Activated naive CD4-positive, alpha-beta T cell treated with Interleukin-2 at 50 U/mL for 16 hours (primary cell): ENCODE measurements around the gene LPP.
A peak's percentile ranks its signal among the peaks of the same experiment; 100 is the strongest.
"Not testable (repeated sequence)": the region's sequence is repeated elsewhere in the genome, so short reads cannot be mapped to it uniquely, and the experiment has no call there.

Source experiments
- DNase-seq: peaks from one replicate; pipeline ENCODE4 v3.0.0-alpha.2; 2020

LPP gene, protein sequence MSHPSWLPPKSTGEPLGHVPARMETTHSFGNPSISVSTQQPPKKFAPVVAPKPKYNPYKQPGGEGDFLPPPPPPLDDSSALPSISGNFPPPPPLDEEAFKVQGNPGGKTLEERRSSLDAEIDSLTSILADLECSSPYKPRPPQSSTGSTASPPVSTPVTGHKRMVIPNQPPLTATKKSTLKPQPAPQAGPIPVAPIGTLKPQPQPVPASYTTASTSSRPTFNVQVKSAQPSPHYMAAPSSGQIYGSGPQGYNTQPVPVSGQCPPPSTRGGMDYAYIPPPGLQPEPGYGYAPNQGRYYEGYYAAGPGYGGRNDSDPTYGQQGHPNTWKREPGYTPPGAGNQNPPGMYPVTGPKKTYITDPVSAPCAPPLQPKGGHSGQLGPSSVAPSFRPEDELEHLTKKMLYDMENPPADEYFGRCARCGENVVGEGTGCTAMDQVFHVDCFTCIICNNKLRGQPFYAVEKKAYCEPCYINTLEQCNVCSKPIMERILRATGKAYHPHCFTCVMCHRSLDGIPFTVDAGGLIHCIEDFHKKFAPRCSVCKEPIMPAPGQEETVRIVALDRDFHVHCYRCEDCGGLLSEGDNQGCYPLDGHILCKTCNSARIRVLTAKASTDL

DNA sequence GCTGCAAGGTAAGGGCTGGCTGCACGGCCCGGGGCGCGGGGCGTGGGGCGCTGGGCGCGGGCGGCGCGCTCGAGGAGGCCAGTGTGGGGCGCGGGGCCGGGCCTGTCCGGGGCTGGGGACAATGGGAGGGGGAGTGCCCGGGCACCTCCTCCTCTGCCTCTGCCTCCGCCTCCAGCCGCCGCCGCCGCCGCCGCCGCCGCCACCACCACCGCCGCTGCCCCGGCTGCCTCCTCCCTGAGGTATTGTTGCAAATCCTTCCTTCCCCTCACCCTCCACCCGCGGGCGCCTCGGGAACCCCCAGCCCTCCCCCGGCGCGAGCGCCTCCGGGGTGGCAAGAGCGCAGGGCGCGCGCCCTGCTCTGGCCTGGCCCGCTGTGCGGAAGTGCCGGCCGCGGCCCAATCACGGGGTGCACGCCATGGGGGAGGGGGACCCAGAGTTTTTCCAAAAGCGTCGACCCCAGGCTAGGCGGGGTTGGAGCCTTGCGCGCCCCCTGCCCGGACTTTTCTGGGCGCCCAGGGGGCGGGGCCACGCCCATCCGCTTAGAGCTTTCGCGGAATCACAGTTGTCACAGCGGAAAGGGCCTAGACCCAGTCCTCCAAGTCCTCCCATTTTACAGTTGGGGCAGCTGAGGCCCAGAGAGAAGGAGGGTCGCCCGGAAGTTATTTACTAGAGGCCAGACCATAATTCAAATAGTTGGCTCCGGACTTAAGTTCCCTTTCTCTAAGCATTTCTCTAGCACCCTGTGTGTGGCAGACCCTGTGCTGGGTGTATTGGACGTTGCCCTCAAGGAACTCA, at the start of gene LPP:
LPP (plus strand) TSS at position 144 of the 795 bp plus-strand sequence. CDS start 251,964 bp downstream, outside the sequence.
- DNase-seq = peak; percentile 85

DNA sequence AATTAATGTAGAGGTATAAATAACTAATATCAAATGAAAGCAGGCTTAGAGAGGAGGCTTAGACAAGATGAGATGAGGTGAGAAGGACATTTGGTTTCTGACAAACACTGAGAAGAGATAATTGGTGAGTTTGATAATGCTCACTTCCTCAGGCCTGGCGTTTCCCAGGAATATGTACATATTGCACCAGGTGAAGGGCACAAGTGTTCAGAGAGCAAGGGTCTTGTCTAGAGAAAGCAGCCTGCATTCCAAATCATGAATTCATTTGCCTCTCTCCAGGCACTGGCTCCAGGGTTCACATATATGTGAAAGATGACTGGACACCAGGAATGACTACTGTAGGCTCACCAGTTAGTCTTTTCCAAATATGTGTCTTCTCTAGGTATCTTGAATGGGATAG, 48.0 kb upstream of the LPP start:
- no peak for DNase-seq

DNA sequence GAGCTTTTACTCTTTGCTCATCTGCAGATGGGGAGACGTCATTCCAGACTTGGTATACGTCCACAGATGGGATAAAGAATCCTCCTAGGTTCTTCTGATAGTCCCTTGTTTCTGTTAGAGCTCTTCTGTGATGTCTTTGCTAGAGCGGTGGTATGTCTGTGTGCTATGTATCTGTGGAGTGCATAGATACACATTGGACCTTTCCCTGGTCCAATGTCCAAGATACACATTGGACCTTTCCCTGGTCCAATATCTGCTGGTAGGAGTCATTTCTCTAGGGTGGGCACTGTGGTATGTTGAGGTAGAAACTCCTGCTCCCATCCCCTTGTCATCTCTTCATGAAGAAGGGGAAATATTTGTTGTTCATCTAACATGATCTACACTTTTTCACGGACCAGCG, 47.5 kb upstream of the LPP start:
- no peak for DNase-seq

DNA sequence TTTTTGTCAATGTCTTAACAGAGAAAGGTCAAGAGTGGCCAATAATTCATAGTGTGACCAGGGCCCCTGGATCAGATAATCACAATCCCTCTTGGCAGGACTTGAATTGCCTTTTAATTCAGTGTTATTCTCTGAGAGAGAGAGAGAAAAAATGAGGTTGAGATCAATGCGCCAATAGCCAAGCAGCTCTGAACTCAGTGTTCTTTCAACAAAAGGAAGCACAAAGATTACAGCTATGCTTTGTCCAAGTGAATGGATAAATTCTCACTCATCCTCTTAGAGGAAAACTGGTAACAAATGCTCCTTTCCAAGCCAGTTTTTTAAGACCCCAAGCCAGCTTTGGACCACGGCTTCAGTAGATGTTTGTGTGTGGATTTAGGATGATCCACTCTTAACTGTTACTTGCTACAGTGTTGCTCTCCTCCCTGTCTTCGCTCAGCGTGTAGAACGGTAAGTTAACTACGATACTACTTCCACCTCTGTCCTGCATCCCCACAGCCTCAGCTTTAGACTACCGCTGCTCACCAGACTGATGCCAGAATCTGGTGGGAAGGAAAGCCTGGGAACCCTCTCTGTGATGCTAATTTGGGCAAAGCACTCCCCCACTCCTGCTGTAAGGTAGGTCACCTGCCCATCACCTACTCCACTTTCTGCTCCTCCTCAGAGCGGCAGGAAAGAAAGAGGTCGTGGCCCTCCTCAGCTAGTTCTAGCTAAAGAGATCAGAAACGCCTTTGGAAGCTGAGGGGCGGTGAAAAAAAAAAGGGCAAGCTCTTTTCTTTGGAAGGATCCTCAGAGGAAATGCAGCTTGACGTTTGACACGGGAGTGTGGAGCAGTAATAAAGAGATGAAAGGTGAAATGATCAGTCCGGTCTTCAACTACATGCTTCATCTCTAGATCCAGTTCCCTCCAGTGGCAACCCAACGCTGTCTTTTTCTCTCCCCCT, 46.8 kb upstream of the LPP start:
- no peak for DNase-seq

DNA sequence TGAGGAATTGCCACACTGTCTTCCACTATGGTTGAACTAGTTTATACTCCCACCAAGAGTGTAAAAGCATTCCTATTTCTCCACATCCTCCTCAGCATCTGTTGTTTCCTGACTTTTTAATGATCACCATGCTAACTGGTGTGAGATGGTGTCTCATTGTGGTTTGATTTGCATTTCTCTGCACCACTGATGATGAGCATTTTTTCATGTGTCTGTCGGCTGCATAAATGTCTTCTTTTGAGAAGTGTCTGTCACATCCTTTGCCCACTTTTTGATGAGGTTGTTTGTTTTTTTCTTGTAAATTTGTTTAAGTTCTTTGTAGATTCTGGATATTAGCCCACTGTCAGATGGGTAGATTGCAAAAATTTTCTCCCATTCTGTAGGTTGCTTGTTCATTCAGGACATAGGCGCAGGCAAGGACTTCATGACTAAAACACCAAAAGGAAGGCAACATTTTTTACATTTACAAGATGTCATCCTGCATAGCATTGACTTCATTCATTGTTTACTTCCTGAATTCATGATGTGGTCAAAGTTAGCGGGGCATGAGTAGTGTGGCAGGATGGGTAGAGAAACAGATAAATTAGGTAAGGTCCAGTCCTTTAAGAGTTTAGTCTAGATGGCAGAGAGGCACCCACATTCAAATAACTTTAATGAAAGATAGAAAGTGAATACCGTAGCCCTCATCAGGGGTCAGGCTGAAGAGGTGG, 45.1 kb upstream of the LPP start:
- DNase-seq = no peak

DNA sequence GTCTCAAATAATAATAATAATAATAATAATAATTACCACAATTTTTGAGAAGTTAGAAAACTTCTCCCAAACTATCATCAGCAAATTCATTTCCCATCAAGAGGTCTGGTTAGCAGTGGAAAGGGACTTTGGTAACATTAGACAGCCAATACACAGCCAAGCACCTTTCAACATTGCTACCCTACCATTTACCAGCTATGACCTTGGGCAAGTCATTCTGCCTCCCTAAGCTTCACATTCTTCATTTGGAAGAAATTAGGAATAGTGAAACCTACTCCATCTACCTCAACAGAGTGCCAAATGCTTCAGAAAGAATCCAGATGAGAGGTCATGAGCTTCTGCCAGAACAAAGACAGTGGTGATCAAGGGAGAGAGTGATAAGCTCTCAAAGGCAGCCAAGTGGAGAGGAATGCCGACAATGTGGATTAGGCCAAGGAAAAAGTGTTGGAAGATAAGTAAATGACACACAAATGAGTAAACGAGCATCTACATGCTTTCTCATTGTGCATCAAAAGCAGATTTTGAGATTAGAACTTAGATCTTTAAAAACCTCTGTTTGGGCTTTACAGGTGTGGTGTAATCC, 42.9 kb upstream of the LPP start:
- no peak for DNase-seq

DNA sequence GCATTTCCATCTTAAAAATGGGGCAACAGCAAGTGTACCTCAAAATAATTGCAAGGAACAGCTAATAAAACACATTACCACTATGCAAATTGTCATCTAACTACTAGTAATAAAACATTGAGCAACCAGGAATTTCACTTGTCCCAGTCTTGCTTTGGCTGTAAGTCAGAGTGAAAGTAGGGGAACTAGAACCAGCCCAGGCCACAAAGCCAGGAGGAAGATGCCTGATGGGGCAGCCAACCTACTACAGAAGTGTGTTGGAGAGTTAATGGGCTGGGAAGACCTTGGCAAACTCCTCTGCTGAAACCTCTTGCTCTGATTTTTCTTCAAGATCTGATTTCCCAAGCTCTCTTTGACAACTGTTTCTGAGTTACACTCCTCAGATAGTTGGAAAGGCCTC, 40.2 kb upstream of the LPP start:
- no peak for DNase-seq

DNA sequence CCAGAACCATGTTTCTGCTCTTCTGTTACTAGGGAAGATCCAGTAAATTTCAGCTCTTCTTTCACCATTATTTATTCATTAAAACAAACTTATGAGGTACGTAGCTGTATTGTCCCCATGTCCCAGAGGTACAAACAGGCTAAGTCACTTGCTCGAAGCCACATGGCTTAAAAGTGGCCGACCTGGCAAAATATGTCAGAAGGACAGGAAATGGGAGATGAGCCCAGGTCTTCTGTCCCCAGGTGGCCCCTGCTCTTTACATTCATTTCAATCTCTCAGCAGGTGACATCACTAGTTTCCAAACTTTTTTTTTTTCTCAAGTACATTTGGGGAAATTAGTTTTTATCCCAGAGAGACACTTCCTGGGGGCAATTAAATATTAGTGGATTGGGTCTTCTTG, 34.1 kb upstream of the LPP start:
- DNase-seq = no peak

DNA sequence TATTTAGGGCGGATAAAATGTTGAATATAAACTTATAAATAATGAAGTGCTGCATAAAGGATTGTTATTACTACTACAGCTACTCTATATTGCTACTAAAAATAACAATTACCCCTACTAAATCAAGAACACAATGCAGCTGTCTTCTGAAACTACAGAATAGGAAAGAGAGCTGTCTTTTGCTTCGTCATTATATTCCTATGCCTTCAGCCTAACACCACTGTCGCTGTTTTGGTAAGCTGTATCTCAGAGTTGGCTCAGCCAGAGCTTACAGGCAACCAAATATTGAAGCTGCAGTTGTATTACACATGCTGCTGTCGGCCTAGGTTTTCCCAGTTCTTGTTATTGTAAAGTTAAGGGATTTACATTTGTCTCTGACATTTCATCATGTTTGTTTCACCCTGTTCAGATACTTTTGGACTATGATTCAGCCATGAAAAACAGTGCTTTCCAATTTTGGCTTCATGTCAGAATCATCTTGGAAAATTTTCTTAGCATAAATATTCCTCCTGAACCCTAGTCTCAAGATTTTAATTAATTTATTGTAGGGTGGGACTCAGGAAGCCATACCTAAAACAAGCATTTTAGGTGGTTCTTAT, 31.3 kb upstream of the LPP start:
- no peak for DNase-seq

DNA sequence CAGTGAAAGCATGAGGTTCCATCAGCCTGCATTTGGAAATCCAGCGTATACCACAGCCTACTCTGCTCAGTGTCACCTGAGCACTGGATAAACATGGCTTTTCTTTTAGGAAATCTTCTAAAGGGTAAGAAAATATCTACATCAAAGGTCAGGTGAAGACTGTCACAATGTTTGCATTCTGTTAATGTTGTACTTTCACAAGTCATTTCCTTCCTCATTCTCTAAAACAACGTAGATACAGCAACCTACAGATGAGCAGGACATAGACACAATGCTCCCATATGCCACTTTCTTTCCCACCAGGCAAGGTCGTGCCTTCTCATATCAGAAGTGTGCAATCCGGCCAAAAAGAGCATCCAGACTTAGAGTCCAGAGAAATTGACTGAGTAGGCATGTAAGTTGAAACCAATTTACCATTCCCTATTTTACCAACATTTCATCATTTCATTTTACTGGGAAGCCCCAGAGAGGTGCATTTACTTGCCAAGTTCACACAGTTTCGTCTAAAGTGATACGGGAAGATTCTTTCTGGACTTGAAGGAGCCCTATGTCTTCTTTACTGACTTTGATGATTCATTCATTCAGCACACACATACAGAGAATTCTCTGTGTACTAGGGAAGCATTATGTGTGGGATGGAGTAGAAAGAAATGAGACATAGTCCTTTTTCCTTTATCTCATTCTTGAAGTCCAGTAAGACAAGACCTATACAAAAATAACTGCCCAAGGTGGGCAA, 30.6 kb upstream of the LPP start:
- no peak for DNase-seq

DNA sequence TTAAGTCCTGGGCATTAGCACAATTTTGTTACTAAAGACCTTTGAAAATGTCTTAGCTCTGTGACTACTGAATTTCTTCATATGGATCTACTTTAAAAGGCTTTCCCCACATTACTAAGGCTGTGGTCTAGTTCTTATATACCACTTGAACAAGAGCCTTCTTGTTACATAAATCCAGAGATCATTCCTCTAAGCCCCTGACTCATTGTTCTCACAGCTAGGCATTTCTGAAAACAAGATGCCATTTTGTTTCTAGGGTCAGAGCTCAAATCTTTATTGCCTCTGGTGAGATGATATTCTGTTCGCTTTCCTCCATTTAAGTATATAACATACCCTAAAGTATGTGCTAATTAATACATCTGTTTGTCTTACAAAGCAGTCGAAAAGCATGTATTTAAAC, 29.8 kb upstream of the LPP start:
- DNase-seq = no peak

DNA sequence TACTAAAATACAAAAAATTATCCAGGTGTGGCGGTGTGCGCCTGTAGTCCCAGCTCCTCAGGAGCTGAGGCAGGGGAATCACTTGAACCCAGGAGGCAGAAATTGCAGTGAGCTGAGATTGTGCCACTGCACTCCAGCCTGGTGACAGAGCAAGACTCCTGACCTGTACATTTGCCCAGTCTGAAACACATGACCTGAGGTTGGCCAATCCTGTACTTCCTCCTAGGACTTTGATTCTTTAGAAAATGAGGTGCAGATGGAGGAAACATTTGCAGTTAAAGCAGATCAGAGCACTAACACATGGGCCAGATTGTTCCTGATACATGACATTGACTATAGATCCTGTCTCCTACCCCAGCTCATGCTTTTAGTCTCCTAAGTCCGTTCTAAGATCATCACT, 28.9 kb upstream of the LPP start:
- DNase-seq = no peak

DNA sequence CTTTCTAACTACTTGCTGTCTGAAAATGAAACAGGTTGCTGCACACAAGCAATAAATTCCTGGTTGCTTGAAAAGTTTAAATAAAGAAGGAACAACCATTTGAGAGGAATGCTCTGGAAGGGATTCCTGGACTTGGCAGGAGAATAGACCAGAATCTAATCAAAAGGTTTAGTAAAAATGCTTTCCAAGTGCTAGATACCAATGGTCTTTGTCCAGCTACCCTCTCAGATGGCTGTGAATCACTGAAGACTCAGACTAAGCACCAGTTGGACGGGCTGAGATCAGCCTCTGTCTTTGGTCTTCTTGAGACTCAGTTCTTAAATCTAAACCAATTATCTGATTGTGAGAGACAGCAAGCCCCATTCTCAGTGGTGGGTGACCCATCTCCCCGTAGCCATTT, 27.7 kb upstream of the LPP start:
- no peak for DNase-seq

DNA sequence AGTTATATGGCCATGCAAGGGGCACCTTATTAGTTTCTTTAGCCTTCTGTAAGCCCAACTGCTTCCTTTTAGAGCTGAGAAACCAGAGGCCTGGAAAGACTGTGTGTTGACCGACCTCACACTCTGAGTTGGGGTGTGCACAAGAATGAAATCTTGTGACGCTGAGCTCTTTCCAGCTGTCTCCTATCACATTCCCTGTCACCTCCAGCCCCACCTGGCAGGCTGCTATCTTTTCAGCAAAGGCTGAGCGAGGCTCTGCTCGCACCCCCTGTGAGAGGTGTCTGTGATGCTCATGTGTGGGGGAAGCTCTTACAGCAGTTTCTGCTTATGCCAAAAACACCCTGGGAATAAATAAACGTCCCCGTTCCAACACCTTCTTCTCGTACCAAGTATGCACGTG, 27.0 kb upstream of the LPP start:
- no peak for DNase-seq

DNA sequence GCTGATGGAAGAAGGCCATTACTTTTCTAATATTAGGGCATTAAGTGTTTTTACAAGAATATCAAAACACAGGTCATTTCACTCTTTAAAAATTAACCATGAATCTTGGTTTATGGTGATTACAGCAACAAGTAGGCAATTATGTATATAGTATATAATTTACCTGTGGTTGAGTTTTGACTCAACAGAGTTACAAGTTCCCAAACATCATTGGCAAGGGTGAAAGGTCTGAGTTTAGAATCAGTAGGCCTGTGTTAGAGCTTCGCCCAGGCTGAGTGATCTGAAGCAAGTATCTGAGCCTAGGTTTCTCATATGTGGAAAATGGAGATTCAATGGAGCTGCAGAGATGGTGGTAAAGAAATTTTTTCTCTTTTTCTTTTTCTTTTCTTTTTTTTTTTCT, 25.1 kb upstream of the LPP start:
- DNase-seq = no peak

DNA sequence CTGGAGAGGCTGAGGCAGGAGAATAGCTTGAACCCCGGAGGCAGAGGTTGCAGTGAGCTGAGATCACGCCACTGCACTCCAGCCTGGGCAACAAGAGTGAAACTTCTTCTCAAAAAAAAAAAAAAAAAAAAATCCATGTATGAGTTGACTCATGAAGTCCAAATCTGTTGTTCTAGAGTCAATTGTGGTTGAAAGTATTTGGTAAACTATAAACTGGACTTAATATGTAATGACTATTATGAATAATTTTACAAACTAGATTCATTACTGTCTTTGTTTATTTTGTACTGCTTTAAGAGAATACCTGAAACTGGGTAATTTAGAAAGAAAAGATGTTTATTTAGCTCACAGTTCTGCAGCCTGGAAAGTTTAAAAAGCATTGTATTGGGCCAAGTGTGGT, 22.9 kb upstream of the LPP start:
- DNase-seq = not testable (repeated sequence)

DNA sequence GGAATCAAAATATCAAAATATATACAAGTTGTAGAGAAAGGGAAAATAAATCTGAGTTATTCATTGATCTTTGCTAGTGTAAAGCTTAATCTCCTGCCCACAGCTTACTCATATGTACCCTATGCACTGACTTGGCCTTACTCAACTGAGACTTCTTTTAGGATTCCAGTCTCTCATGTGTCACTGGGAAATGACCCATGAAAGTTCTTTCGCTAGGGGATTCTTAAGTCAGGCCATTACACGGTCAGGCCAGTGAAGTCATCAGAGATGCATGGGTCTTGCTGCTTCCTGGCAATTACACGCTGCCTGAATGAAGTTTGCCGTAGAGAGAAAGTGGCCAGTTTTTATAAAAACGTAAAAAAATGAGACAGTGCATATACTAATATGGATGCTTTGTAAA, 20.7 kb upstream of the LPP start:
- DNase-seq = no peak

DNA sequence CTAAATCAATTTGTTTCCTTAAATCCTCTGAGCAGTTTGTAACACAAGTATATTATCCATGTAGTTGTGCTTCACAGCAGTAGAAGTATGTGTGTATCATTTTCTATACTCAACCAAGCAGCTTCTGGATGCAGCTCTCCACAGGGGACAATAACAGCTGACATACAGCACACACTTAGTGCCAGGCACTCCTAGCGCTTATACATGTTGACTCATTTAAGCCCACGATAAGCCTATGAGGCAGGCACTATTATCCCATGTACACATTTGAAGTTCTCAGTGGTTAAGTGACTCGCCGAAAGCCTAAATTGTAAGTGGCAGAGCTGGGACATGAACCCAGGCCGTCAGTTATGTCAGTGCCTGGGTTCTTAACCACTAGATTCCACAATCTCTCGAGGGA, 20.3 kb upstream of the LPP start:
- DNase-seq = no peak

DNA sequence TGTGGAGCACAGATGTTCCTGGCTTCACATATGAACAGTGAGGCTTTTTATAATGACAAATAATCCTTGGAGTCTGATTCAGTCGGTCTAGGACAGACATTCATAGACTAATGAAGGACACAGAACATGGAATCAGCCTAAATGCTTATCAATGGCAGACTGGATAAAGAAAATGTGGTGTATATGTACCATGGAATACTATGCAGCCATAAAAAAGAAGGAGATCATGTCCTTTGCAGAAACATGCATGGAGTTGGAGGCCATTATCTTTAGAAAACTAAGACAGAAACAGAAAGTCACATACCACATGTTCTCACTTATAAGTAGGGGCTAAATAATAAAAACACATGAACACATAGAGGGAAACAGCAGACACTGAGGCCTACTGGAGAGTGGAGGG, 19.9 kb upstream of the LPP start:
- no peak for DNase-seq

DNA sequence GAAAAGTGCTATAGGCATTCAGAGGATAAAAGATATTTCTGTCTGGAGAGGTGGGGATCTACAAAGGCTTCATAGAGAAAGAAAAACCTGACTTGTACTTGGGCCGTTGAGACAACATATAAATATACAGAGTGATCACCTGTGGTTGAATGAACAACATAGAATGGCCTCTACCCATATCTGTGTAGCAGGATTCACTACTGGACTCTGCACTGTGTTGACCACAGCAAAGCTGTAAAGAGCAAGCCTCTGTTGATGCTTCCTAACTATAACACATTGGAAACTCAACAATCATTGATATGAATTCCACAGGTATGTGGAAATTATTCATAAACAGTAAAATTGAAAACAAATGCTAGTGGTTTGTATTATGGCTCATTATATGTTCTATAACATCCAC, 19.1 kb upstream of the LPP start:
- DNase-seq = no peak

DNA sequence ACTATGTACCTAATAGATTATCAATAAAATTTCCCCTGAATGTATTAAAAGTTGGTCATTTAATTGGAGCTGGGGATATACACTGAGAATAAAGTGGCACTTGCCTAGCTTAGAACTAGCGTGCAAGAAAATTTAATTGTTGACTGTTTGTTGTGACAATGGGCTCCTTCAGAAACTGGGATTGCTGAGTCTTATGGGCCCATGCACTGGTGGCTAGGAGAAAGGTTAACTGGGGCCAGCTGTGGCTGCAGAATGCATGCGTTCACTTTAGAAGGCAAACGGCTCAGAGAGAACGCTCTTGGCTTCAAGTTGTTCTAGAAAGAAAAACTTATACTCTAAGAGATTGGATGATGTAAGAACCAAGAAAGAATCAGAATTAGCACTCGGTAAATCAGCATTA, 18.7 kb upstream of the LPP start:
- no peak for DNase-seq
